ENCODE results near the gene CIZ1.

Gene CIZ1

DNA sequence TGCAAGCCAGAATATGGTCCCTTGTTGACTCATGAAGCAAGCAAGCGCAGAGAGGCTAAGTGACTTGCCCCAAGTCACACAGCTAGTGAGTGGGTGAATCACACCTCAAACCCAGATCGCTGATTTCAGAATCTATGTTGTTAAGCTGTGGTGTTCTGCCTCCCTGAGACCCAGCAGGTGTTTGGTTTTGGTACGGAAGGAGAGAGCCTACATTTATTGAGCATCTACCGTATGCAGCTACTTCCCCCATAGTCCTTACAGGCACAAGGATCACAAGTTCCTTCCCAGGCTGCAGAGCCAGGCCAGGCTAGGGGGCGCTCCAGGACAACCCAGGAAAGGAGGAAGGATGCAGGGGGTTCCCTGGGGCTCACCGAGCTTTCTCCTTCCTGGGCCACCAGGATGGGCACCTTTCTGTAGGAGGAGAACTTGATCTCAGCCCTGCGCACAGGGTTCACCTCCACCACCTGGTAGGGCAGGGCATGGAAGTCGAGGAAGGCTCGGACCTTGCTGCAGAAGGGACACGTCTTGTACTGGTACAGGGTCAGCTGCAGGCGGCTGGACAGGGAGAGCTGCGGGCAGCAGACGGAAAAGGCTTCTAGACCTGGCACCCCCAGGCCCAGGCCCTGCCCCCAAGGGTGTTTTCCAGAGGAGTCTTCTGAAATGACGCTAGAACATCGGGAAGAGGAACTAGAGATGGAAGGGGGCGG lies 66.3 kb downstream of the CIZ1 start:
- peak; percentile 33 for DNase-seq

DNA sequence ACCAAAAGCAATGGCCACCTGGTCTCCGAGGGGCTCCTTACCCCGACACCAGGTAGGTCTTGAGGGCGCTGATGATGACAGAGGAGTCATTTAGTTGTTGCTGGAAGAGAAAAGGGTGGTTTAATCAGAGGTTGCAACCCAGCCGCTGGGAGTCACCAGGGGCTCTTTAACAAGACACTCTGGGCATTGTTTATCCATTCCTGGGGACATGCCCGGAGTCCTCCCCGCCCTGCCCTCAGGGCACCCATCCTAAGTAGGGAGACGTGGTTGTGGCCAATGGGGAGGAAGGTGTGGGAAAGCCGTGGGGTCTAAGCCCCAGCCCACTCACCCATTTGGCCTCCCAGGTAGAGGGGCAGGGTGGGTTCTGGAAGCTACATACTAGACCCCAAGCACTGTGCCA lies 66.9 kb downstream of the CIZ1 start:
- DNase-seq: no peak

DNA sequence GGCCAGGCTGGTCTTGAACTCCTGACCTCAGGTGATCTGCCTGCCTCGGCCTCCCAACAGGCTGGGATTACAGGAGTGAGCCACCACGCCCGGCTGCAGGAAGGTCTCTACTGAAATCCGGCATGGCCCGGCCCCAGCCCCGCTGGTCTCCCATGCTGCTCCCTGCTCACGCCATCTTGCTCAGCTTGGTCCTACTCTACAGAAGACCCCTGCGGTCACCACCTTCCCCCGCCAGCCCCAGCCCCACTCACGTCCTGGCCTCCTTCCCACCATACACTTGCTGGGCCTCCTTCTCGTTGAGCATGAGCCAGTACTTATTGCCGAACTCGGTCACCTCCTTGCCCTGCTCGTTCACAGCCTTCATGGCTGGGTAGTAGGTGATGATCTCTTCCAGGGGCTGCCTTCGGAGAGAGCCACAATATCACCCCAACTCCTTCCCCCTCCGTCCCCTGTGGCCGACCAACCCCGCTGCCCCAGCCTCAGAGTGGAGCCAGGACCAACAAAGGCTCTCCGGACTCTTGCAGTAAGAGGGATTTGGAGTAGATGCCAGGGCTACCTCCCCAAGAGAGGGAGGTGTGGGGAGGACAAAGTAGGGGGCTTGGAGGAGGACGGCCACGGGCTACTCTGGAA lies 67.8 kb downstream of the CIZ1 start:
- no peak for DNase-seq

DNA sequence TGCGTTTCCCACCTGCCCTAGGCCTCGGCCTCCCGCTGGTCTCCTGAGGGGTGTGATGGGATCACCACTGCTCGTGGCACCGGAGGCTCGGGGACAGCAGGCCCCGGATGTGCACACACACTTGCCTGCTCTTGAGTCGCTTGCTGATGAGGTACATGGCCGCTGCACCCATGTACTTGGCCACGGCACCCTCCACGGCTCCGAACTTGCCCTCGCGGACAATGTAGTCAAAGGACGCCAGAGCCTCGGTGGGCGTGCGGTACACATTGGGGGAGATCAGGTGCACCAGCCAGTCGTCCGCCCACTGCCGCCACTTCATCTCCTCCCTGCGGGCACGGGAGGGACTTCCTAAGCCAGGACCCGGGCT lies 68.6 kb downstream of the CIZ1 start:
- no peak for DNase-seq

DNA sequence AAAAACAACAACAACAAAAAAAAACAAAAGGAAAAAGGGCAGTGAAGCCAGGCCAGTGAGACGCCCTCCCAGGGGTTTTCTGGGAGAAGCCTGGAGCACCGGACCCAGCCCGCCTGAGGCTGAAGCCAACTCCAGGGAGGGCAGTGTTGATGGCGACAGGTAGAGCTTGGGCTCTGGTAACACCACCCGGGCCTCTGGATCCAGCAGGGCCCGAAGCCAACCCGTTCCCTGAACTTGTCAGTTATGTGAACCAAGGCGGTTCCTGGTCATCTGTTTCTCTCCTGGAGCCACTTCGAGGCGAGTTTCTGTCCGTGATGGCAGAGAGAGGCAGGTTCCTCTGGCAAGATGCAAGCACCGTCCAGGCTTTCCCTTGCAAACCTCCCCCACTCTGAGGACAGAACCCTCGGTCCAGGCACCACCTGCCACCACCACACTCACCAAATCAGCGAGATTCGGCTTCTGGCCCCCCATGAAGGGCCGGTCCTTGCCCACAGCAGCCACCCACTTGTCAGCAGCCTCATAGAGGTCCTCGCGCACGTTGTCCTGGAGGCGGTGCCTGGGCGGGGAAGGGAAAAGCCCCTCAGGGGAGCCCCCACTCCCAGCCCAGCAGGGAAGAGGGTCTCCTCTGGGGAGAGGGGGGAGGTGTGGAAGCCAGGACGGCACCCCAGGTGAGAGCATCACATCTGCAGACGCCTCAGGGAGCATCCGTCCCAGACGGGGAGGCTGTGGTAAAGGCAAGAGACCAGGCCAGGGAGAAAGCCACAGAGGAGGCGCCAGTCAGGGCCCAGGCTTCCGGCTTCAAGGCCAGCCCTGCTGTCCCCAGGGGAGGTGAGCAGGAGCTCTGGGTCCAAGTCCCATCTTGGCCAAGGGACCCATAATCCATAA lies 69.2 kb downstream of the CIZ1 start:
- DNase-seq: no peak

DNA sequence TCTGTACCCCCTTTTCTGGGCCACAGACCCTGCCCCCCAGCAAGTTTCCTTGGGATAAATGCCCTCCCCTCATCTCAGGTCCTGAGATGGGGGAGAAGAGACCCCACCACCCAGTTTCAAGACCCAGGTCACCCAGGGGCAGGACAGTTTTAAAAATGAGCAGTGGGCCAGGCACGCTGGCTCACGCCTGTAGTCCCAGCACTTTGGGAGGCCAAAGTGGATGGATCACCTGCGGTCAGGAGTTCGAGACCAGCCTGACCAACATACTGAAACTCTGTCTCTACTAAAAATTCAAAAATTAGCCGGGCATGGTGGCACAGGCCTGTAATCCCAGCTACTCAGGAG lies 69.9 kb downstream of the CIZ1 start:
- no peak for DNase-seq

DNA sequence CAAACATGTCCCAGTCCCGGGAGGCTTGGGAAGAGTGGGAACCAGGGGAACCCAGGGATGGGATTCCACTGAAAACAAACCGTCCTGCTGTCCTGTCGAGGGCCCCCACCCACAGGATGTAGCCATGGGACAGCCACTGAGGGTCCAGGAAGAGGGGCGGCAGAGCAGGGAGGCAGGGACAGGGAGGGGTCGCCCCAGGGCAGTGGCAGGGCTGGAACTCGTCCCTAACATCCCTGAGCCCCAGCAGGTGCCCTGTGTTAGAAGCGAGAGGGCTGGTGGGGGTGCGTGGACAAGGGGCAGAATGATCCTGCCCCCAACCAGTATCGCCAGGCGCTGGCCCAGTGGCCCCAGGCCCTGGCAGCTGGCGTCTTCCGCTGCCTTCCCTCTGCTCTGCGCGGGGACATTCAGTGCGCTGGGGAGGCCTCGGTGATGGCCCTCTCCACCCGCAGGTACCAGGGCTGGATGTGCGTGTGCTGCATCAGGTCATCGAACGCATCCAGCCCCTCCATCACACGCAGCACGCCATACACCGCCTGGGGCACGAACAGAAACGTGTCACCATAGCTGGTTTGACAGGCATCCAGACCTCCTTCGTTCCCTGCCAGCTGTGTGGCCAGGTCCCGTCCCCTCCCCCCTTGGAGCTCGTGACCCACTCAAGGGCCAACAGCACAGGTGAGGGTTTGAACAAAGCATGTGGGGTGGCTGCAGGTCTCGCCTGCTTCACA lies 70.5 kb downstream of the CIZ1 start:
- DNase-seq: no peak

DNA sequence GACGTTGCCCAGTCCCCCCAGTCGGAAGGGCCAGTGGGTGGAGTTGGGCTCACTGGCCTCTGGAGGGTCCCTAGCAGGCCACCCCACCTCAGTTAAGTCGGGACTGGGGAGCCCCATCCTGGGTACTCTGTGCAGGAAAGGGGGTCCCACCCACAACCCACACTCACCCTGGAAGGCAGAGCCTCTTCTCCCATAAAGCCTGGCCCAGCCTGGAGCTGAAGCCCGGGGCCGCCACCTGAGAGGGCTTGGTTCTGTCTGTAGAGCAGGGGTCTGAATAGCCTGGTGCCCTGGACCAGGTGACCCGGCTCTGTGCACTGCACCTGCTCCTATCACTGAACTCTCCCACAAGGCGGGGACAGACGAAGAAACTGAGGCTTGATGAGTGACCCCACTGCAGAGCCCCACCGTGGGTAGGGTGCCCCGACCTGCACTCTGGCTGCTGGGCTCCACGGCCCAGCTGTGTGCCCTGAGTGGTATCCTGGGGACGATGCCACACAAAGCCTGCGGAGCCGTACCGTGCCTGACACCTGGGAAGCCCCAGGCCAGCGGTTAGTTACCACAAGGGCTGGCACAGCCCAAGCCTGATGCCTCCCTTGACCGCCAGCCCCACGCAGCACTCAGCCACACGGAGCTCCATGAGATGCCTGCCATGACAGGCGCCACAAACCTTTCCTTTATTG lies 71.2 kb downstream of the CIZ1 start:
- DNase-seq: no peak

DNA sequence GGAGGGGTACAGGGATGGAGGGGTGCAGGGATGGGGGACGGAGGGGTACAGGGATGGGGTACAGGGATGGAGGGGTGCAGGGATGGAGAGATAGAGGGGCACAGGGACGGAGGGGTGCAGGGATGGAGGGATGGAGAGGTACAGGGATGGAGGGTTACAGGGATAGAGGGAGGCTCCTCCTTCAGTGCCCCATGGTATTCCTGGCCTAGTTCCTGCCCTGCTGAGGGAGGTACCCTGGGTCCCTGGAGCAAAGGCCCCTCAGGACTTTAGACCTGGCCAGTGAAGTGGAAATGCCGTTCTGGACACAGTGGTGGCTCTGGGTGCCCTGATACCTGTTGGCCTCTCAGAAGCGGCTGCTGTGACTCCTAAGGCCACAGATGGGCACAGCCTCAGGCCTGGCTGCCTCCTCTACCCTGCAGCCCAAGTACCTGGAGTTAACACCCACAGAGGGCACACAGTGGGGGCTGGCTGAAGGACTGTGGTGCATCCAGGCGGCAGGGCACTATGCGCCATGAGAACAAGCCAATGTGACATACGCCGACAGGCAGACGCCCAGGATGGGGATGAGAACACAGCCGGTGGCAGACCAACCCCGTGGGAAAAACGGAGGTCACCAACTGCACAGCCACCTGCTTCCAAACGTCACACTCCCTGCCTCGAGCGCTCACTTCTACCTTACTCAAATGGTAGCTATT lies 72.3 kb downstream of the CIZ1 start:
- no peak for DNase-seq

DNA sequence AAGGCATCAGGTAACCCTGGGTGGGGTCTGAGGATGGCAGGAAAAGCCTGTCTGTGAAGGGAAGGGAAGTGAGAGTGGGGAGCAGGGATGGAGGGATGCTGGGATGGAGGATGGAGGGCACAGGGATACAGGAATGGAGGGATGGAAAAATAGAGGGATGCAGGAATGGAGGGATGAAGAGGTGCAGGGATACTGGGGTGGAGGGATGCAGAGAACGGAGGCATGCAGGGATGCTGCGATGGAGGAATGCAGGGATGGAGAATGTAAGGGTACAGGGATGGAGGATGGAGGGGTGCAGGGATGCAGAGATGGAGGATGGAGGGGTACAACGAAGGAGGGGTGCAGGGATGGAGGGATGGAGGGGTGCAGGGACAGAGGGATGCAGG lies 72.9 kb downstream of the CIZ1 start:
- DNase-seq: no peak

DNA sequence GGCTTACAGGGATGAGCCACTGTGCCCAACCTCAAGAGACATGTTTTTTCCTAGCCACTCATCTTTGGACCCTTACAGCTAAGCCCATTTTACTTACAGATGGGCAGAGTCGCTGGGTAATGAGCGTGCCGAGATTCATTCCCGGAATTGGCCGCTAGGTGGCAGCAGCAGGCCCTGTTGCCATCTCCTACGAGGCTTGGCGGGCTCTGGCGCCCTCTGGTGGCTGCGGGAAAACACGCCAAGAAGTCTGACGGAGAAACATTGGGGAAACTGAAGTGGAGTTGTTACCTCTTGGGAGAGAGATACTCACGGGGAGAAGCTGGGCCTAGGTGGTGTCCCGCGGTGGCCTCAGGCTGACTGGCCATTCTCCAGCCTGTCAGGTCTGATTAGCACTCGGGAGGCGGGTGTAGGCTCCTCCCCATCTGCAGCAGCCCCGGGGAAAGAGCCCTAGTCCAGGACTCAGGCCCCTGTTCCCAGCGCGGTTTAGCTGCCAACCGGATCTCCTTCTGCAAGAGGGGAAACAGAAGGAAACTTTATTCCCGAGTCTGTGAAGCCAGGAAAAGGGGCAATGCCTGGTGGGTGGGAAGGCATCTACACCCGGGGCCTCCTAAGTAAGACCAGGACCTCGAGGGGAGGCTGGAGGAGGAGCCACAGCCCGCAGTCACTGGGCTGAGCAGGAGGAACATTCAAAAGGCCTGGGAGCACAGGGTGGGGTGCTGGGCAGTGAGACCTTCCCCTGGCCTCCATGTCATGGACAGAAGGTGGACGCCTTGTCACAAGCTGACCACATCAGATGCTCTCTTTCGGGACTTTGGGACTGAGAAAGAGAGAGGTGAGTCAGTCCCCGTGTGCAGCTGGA lies 73.5 kb downstream of the CIZ1 start:
- peak; percentile 96 for DNase-seq

DNA sequence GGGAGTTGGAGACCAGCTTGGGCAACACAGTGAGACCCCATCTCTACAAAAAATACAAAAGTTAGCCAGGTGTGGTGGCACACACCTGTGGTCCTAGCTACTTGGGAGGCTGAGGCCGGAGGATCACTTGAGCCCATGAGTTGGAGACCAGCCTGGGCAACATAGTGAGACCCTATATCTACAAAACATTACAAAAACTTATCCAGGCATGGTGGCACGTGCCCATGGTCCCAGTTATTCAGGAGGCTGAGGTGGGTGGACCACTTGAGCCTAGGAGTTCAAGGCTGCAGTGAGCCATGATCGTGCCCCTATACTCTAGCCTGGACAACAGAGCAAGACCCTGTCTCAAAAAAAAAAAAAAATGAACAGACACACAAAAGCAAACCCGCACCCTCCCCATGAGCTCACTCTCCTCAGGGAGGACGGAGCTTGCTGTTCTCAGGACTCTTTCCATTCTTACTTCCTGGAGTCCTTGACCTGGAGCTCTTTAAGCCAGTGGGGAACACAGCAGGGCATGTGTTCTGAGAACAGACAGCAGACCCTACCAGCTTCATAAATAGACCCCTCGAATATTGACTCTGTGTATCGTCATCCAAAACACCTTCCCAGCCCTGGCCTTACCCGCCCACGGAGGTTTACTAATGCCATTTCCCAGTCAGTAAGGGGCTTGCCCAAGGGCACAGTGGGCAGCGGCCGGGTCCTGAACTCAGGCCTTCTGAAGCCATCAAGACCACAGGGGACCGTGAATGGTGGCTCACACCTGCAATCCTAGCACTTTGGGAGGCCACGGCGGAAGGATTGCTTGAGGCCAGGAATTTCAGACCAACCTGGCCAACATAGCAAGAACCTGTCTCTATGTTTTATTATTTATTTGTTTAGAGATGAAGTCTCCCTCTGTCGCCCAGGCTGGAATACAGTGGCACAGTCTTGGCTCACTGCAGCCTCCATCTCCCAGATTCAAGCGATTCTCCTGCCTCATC lies 75.0 kb downstream of the CIZ1 start:
- DNase-seq: no peak

Measured in effector CD8-positive, alpha-beta T cell (primary cell).